A673 (cell line): ENCODE results near the gene ITGA11. TPM values are rescaled to one million over a fixed set of nuclear protein-coding genes. Genes with fewer than 3 reads are reported as not detected.

Experiments used
- BruUV-seq: library from RNA; stranded (reverse); fragments of 400-500 nt; replicated peaks from 2 replicates; lab custom pipeline; 2021; lab: Mats Ljungman, UMichigan
- CTCF ChIA-PET: fragments of 300-600 bp; sonication (Branson Sonifier 250); formaldehyde crosslinking; loops from one replicate; lab custom pipeline; 2022; ENCODE audit warnings: antibody characterized with exemption; lab: Charles Lee
- POLR2A ChIA-PET: fragments of 300-600 bp; sonication (Branson Sonifier 250); formaldehyde crosslinking; loops from one replicate; lab custom pipeline; 2022; ENCODE audit warnings: antibody characterized with exemption; ENCODE audit not compliant: low non-redundant PET; lab: Charles Lee
- DNase-seq: peaks from one replicate; pipeline ENCODE4 v3.0.0-alpha.2; 2015; ENCODE audit warnings: low spot score
- H3K27ac ChIP-seq: fragments of 200-600 bp; sonication (generic); 2 replicates; pipeline ENCODE4 v1.5.1; 2016; ENCODE audit warnings: mixed run types, low read depth, mild to moderate bottlenecking, mixed read lengths, antibody characterized with exemption, low read length; ENCODE audit not compliant: poor library complexity, severe bottlenecking
- H3K27me3 ChIP-seq: fragments of 200-600 bp; sonication (generic); replicated peaks from 2 replicates; pipeline ENCODE4 v1.6.1; 2017; ENCODE audit warnings: mixed run types, low read depth, mild to moderate bottlenecking, mixed read lengths, antibody characterized with exemption, low read length; ENCODE audit not compliant: insufficient read depth, poor library complexity
- H3K36me3 ChIP-seq: fragments of 200-600 bp; sonication (generic); 2 replicates; pipeline ENCODE4 v1.6.1; 2016; ENCODE audit warnings: mixed run types, mild to moderate bottlenecking, mixed read lengths, antibody characterized with exemption, low read length; ENCODE audit not compliant: insufficient read depth, poor library complexity, severe bottlenecking
- H3K4me1 ChIP-seq: fragments of 200-600 bp; sonication (generic); 2 replicates; pipeline ENCODE4 v1.6.1; 2017; ENCODE audit warnings: mixed run types, mild to moderate bottlenecking, mixed read lengths, antibody characterized with exemption, low read length; ENCODE audit not compliant: insufficient read depth, poor library complexity, severe bottlenecking
- H3K4me3 ChIP-seq: fragments of 200-600 bp; sonication (generic); 2 replicates; pipeline ENCODE4 v1.5.1; 2016; ENCODE audit warnings: low read depth, mixed run types, mild to moderate bottlenecking, mixed read lengths, low read length; ENCODE audit not compliant: poor library complexity, severe bottlenecking
- H3K9me3 ChIP-seq: fragments of 200-600 bp; sonication (generic); 2 replicates; pipeline ENCODE4 v1.6.1; 2016; ENCODE audit warnings: mixed run types, low read depth, mild to moderate bottlenecking, mixed read lengths, antibody characterized with exemption, low read length; ENCODE audit not compliant: poor library complexity, severe bottlenecking
- CTCF ChIP-seq: fragments of 300-800, 200-600 bp; sonication (generic); conservative IDR thresholded peaks from 2 replicates; pipeline ENCODE4 v1.5.1; 2017; ENCODE audit warnings: low read depth, mild to moderate bottlenecking, antibody characterized with exemption, low read length, moderate library complexity, mixed read lengths
- EZH2 ChIP-seq: fragments of 200-600 bp; sonication (generic); IDR thresholded peaks from 2 replicates; pipeline ENCODE4 v1.6.1; 2017; ENCODE audit warnings: borderline replicate concordance, low read depth, mild to moderate bottlenecking, mixed read lengths, antibody characterized with exemption, low read length; ENCODE audit not compliant: poor library complexity, severe bottlenecking
- intact Hi-C: fragments of 100-400 bp; cut with micrococcal nuclease; formaldehyde crosslinking; loops from one replicate; pipeline ENCODE4 v1.10.0; 2022; ENCODE audit not compliant: unreplicated experiment
- total RNA-seq: library from RNA; stranded (reverse); gene quantifications from 2 replicates; pipeline ENCODE4 v1.2.3, GENCODE V29; 2021

ITGA11 gene
- total RNA-seq, 1 experiment from 2014 or later, result 0.45 TPM

- POLR2A ChIA-PET, result no interaction called here
- no peak for DNase-seq
- Histone ChIP-seq H3K9me3 (no peaks in the 10 kb centered on the region), H3K27me3 (no peaks in the 10 kb centered on the region), H3K4me3 (no peak overlapping the region), H3K36me3 (no peaks in the 10 kb centered on the region), H3K4me1 (no peaks in the 10 kb centered on the region), H3K27ac (no peak overlapping the region)
- TF ChIP-seq EZH2 (no peak), CTCF (no peak)
- CTCF ChIA-PET, result no interaction called here
- intact Hi-C loops, result no loop called here
- BruUV-seq, result no TSS peak
Observed at GRCh38 chr15:68310178-68310803, 121.7 kb downstream of the ITGA11 start.

- ChIA-PET POLR2A (no interaction called here), CTCF (no interaction called here)
- Histone ChIP-seq H3K4me3 (no peak overlapping the region), H3K9me3 (no peaks in the 10 kb centered on the region), H3K4me1 (no peaks in the 10 kb centered on the region), H3K27ac (no peak overlapping the region), H3K36me3 (no peaks in the 10 kb centered on the region), H3K27me3 (no peaks in the 10 kb centered on the region)
- intact Hi-C loops, result loop anchor here (5.0 to 10.0 kb wide), 4 partner anchors 243 to 616 kb away; no protein-coding TSS in a partner anchor
- no peak for DNase-seq
- TF ChIP-seq EZH2, result no peak
- TF ChIP-seq CTCF, result no peak
- BruUV-seq, result no TSS peak
Observed at GRCh38 chr15:68309024-68309423, 122.9 kb downstream of the ITGA11 start.

- H3K36me3 ChIP-seq, result no peaks in the 10 kb centered on the region
- ChIA-PET POLR2A (no interaction called here), CTCF (interaction anchor here (0.5 to 1.6 kb wide), 12 partner anchors 8 to 618 kb away, joined by 3 to 30 read pairs (median 4); no protein-coding TSS in a partner anchor)
- no peaks in the 10 kb centered on the region for H3K9me3 ChIP-seq
- BruUV-seq, result no TSS peak
- TF ChIP-seq CTCF (no peak), EZH2 (no peak)
- H3K4me1 ChIP-seq, result no peaks in the 10 kb centered on the region
- intact Hi-C loops, result loop anchor here (2.0 to 10.0 kb wide), 5 partner anchors 55 to 617 kb away; no protein-coding TSS in a partner anchor
- H3K4me3 ChIP-seq, result no peak overlapping the region
- no peaks in the 10 kb centered on the region for H3K27me3 ChIP-seq
- no peak overlapping the region for H3K27ac ChIP-seq
- DNase-seq, result no peak
Observed at GRCh38 chr15:68307131-68307928, 124.6 kb downstream of the ITGA11 start.
